ENCODE results near the gene DFFB. TPM values are rescaled to one million over a fixed set of nuclear protein-coding genes. Genes with fewer than 3 reads are reported as not detected.
A peak's percentile ranks its signal among the peaks of the same experiment; 100 is the strongest.

DFFB gene
- polyA plus RNA-seq, 3 donors: 5.9 to 14.7 (median 6.6) TPM

DNA sequence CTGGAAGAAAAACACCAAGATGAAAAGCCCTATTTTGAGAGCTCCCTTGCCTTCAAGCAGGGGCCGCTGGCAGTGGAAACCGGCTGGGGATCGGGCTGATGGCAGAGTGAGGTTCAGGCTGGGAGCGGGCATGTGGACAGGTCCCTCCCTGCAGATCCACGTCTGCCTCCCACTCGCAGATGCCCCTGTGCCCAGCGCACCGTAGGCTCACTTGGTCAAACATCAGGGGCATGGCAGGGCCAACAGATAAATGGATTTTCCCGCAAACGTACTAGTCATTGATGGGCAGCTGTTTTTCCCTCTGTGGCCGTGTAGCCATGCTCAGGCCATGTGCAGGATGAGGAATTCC is 49.4 kb downstream of the DFFB start:
- H3K27me3 ChIP-seq (ENCODE audit: control insufficient read depth in 2 of 2, insufficient read depth in 2 of 2, low read length in 2 of 2): peaks cover 0 to 11% of the 10 kb centered on the region in 2 donors
- no peaks in the 10 kb centered on the region for H3K36me3 ChIP-seq (replicated peaks in 1 of 2; ENCODE audit: control insufficient read depth in 1 of 2, insufficient read depth in 2 of 2, low read length in 2 of 2)
- Mint-ChIP-seq H3K27me3 (ENCODE audit: low read depth in 3 of 3) (peaks cover 24 to 32% (median 25%) of the 10 kb centered on the region in 3 donors), H3K4me3 (no peak overlapping the region), H3K4me1 (peaks cover 27% of the 10 kb centered on the region), H3K9me3 (peaks cover 0 to 2% (median 0%) of the 10 kb centered on the region in 7 donors), H3K36me3 (peaks cover 5% of the 10 kb centered on the region in 2 donors), H3K27ac (no peak overlapping the region)
- H3K9ac ChIP-seq (ENCODE audit: insufficient read depth, low read length, poor library complexity, severe bottlenecking): peak overlapping the region; percentile 8
- no peak for TF ChIP-seq CTCF (IDR thresholded peaks at IDR 0.05)
- H3K9me3 ChIP-seq (replicated peaks in 1 of 2; ENCODE audit: control insufficient read depth in 1 of 2, insufficient read depth in 1 of 2, low read length in 2 of 2): no peaks in the 10 kb centered on the region
- no peak overlapping the region for H2AFZ ChIP-seq (ENCODE audit: insufficient read depth, low read depth, low read length, poor library complexity, severe bottlenecking)
- H3K4me1 ChIP-seq (ENCODE audit: control insufficient read depth in 1 of 2, insufficient read depth in 2 of 2, low read length in 2 of 2): peaks cover 12 to 14% of the 10 kb centered on the region in 2 donors
- no peak overlapping the region for H3K4me3 ChIP-seq (replicated peaks in 1 of 3; ENCODE audit: low read depth in 2 of 3, low read length in 3 of 3)
- no peak overlapping the region for H3K27ac ChIP-seq (ENCODE audit: low read depth in 1 of 2, low read length in 2 of 2)
- WGBS (ENCODE audit: insufficient coverage): 93% methylated on average over 10 of the region's 11 CpGs
- intact Hi-C loops (cut with micrococcal nuclease): loop anchor here in 1 of 2 donors (10.0 kb wide), 2 partner anchors 132 to 282 kb away; partner anchors contain the start of genes SMIM1 and TPRG1L
- DNase-seq: no peak
- no peaks in the 10 kb centered on the region for H4K20me1 ChIP-seq (ENCODE audit: insufficient read depth, low read length)
- H3K79me2 ChIP-seq (ENCODE audit: insufficient read depth, low read length): no peaks in the 10 kb centered on the region
- no peak overlapping the region for H3K4me2 ChIP-seq (replicated peaks; ENCODE audit: extremely low read depth, low read length, poor library complexity, severe bottlenecking)

DNA sequence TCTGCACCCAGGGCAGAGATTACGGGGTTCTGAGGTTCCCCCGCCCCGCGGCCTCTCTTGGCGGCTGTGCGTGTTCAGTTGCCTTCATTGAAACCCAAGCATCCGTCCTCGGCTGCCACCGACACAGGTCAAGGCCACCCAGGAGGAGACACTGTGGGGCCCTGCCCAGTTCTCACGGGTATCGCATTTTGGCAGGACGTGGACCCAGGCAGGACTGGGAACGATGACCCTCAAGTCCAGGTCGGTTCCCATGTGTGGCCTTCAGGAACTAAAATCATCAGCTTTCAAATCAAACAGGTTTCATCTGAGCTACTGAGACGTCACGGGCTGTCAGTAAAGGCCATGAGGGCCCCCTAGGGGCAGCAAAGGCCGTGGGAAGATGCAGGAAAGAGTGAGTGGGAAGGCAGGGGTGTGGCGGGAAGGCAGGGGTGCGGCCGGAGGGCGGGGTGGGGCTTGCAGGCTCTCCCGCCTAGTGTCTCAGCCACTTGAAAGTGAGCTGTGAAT is 49.8 kb downstream of the DFFB start:
- Histone ChIP-seq H3K9ac (ENCODE audit: insufficient read depth, low read length, poor library complexity, severe bottlenecking) (peak overlapping the region; percentile 8), H3K27me3 (ENCODE audit: control insufficient read depth in 2 of 2, insufficient read depth in 2 of 2, low read length in 2 of 2) (peaks cover 0 to 11% of the 10 kb centered on the region in 2 donors), H4K20me1 (ENCODE audit: insufficient read depth, low read length) (no peaks in the 10 kb centered on the region), H3K4me1 (ENCODE audit: control insufficient read depth in 1 of 2, insufficient read depth in 2 of 2, low read length in 2 of 2) (peaks cover 12 to 14% of the 10 kb centered on the region in 2 donors), H3K9me3 (replicated peaks in 1 of 2; ENCODE audit: control insufficient read depth in 1 of 2, insufficient read depth in 1 of 2, low read length in 2 of 2) (no peaks in the 10 kb centered on the region), H3K36me3 (replicated peaks in 1 of 2; ENCODE audit: control insufficient read depth in 1 of 2, insufficient read depth in 2 of 2, low read length in 2 of 2) (no peaks in the 10 kb centered on the region), H3K79me2 (ENCODE audit: insufficient read depth, low read length) (no peaks in the 10 kb centered on the region), H3K4me2 (replicated peaks; ENCODE audit: extremely low read depth, low read length, poor library complexity, severe bottlenecking) (no peak overlapping the region), H3K4me3 (replicated peaks in 1 of 3; ENCODE audit: low read depth in 2 of 3, low read length in 3 of 3) (no peak overlapping the region), H2AFZ (ENCODE audit: insufficient read depth, low read depth, low read length, poor library complexity, severe bottlenecking) (no peak overlapping the region), H3K27ac (ENCODE audit: low read depth in 1 of 2, low read length in 2 of 2) (no peak overlapping the region)
- peaks cover 0 to 2% (median 0%) of the 10 kb centered on the region in 7 donors for H3K9me3 Mint-ChIP-seq
- WGBS (ENCODE audit: insufficient coverage): 63% methylated on average over 22 of the region's 22 CpGs
- peaks cover 5% of the 10 kb centered on the region in 2 donors for H3K36me3 Mint-ChIP-seq
- intact Hi-C loops (cut with micrococcal nuclease): loop anchor here in 1 of 2 donors (10.0 kb wide), 2 partner anchors 132 to 282 kb away; partner anchors contain the start of genes SMIM1 and TPRG1L
- peak; percentile 21 for TF ChIP-seq CTCF (IDR thresholded peaks at IDR 0.05)
- H3K27me3 Mint-ChIP-seq (ENCODE audit: low read depth in 3 of 3): peaks cover 25 to 36% (median 26%) of the 10 kb centered on the region in 3 donors
- H3K4me3 Mint-ChIP-seq: no peak overlapping the region
- DNase-seq: no peak
- H3K27ac Mint-ChIP-seq: no peak overlapping the region
- peaks cover 27% of the 10 kb centered on the region for H3K4me1 Mint-ChIP-seq

Measured in CD14-positive monocyte (primary cell).